Urinary bladder (tissue), 4 donors: ENCODE measurements around the gene CDC42BPB. TPM values are rescaled to one million over a fixed set of nuclear protein-coding genes. Genes with fewer than 3 reads are reported as not detected.
A peak's percentile ranks its signal among the peaks of the same experiment; 100 is the strongest.

ENCODE experiments used
- DNase-seq: peaks from one replicate; pipeline ENCODE4 v3.0.0-alpha.2; 2015; ENCODE audit errors: extremely low spot score
- H3K27ac ChIP-seq: one replicate; pipeline ENCODE4 v1.5.1; 2013; ENCODE audit warnings: low read depth, mild to moderate bottlenecking, moderate library complexity
- H3K36me3 ChIP-seq: one replicate; pipeline ENCODE4 v1.6.1; 2013; ENCODE audit warnings: mild to moderate bottlenecking, moderate library complexity; ENCODE audit not compliant: insufficient read depth
- H3K4me1 ChIP-seq: one replicate; pipeline ENCODE4 v1.6.1; 2013; ENCODE audit warnings: mild to moderate bottlenecking, moderate library complexity; ENCODE audit not compliant: insufficient read depth
- H3K4me3 ChIP-seq: one replicate; pipeline ENCODE4 v1.5.1; 2013; ENCODE audit warnings: low read depth, low read length
- WGBS: extraction: QIAGEN DNeasy Blood & Tissue Kit; methylation state at CpG from one replicate; pipeline ENCODE4 v1.1.7; 2013; 5-methylcytosine and 5-hydroxymethylcytosine counted together
- polyA plus RNA-seq: library from polyadenylated mRNA; stranded (reverse); fragments of 200-250 nt; gene quantifications from one replicate; pipeline ENCODE4 v1.2.3, GENCODE V29; 2013
- total RNA-seq: library from RNA; depleted of rRNA; stranded (reverse); fragments of >200 nt; gene quantifications from one replicate; pipeline ENCODE4 v1.2.3, GENCODE V29; 2014
- donor health status: healthy with polysubstance abuse.
- donor health status: healthy.

The CDC42BPB gene
- total RNA-seq: 74.4 TPM
- 68.9 TPM for polyA plus RNA-seq

DNA sequence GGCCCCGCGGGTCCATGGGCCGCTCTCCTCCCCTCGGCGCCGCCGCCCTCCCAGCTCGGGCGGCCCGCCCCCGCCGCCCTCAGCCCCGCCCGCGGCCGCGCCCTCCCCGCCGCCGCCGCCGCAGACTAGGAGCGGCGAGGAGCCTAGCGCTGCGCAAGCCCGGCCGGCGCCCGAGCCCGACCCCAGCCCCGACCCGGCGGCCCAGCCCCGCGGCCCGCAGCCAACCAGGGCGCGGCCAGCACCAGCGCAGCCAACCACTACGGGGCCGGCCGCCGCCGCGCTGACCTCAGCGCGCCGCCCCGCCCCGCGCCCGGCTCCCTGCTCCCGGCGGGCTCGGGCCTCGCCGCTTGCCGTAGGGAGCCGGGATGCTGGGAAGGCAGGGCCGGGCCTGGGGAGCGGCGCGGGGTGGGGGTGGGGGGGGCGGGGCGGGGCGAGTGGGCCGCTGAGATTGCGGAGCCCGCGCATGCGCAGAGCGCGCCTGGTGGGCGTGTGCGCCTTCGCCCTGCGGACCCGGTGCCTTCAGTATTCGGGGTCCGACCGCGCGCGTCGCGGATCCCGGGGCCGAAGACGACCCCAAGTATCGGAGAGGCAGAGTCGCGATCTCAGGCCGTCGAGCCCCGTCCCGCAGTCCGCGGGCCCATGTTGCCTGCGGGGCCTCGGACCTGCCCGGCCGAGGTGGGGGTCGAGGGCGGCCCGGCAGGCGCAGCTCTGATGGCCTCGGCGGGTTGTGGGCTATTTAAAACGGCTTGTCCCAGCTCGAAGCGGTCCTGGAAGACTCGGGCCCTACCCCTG lies at the start of gene CDC42BPB:
Gene CDC42BPB, minus strand, starts transcription at position 178 of the 792 bp plus-strand sequence. CDS start 376 bp downstream, outside the sequence.
- Histone ChIP-seq H3K27ac (peak within 1 kb of the TSS; percentile 90), H3K4me3 (peak within 1 kb of the TSS; percentile 98), H3K36me3 (no peaks in the 10 kb centered on the region), H3K4me1 (peaks cover 1% of the 10 kb centered on the region)
- peak; percentile 49 for DNase-seq
- under 1% methylated on average over 113 of the region's 113 CpGs for WGBS

- no peak for DNase-seq
- Histone ChIP-seq H3K4me3 (no peak overlapping the region), H3K4me1 (no peaks in the 10 kb centered on the region), H3K36me3 (no peaks in the 10 kb centered on the region), H3K27ac (no peak overlapping the region)
- WGBS: 79% methylated on average over 9 of the region's 9 CpGs
Observed at GRCh38 chr14:103105580-103106150, 48.3 kb upstream of the CDC42BPB start.

DNA sequence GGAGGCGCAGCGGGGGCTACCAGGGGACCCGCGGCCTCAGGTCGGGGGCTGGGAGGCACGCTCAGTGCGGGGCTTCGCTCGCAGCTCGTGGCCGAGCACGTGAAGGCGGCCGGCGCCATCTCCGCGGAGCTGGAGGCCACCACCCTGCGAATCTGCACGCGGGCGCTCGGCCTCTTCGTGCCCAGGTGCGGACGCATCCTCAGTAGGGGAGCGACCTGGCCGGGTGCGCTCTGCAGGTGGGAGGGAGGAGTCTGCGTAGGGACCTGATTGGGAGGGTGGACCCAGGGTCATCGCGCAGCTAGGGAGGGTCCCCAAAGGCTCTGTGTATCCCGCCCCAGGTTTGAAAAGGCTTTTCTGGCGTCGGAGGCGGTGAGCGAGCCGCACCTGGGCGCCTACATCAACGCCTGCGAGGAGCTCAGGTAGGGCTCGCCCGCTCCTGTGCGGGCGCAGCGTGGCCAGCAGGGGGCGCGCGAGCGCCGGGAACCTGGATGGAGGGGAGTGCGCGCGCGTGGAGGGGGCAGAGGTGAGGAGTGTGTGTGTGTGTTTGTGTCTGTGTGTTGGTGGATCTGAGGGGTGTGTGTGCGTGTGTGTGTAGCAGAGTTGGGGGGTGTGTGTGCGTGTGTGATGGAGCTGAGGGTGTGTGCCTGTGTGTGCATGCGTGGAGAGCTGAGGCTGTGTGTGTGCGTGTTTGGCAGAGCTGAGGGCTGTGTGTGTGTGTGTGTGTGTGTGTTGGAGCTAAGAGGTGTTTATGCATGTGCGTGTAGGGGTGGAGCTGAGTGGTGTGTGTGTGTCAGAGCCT lies 47.5 kb upstream of the CDC42BPB start:
- Histone ChIP-seq H3K27ac (no peak overlapping the region), H3K4me1 (no peaks in the 10 kb centered on the region), H3K36me3 (no peaks in the 10 kb centered on the region), H3K4me3 (no peak overlapping the region)
- 4% methylated on average over 59 of the region's 59 CpGs for WGBS
- DNase-seq: no peak

- Histone ChIP-seq H3K27ac (no peak overlapping the region), H3K4me3 (no peak overlapping the region), H3K36me3 (no peaks in the 10 kb centered on the region), H3K4me1 (no peaks in the 10 kb centered on the region)
- 9% methylated on average over 20 of the region's 20 CpGs for WGBS
- no peak for DNase-seq
Observed at GRCh38 chr14:103104389-103104653, 47.0 kb upstream of the CDC42BPB start.

GRCh38 chr14:103103461-103104388 lies 46.4 kb upstream of the CDC42BPB start:
- no peak for DNase-seq
- 8% methylated on average over 68 of the region's 68 CpGs for WGBS
- Histone ChIP-seq H3K4me1 (no peaks in the 10 kb centered on the region), H3K4me3 (peak overlapping the region; percentile 19), H3K27ac (no peak overlapping the region), H3K36me3 (no peaks in the 10 kb centered on the region)

DNA sequence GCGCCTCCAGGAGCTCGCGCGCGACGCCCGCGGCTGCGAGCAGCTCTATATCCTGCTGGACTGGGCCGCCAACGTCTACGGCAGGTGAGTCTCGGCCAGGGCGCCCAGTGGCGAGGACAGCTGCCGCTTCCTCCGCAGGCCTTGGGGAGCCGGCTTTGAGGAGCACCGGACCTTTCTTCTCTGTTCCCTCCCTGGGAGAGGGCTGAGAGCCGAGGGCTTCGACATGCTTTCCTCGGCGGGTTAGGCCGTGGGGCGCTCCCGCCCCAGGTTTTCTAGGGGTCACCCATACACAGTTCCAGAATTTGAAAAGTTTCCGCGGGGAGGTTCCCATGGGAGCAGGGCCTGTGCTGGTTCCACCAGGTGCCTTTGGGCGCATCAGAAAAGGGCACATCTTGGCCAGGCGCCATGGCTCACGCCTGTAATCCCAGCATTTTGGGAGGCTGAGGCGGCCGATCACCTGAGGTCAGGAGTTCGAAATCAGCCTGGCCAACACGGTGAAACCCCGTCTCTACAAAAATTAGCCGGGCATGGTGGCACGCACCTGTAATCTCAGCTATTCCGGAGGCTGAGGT lies 45.4 kb upstream of the CDC42BPB start:
- Histone ChIP-seq H3K27ac (no peak overlapping the region), H3K4me1 (no peaks in the 10 kb centered on the region), H3K4me3 (no peak overlapping the region), H3K36me3 (no peaks in the 10 kb centered on the region)
- WGBS: 44% methylated on average over 39 of the region's 39 CpGs
- no peak for DNase-seq

DNA sequence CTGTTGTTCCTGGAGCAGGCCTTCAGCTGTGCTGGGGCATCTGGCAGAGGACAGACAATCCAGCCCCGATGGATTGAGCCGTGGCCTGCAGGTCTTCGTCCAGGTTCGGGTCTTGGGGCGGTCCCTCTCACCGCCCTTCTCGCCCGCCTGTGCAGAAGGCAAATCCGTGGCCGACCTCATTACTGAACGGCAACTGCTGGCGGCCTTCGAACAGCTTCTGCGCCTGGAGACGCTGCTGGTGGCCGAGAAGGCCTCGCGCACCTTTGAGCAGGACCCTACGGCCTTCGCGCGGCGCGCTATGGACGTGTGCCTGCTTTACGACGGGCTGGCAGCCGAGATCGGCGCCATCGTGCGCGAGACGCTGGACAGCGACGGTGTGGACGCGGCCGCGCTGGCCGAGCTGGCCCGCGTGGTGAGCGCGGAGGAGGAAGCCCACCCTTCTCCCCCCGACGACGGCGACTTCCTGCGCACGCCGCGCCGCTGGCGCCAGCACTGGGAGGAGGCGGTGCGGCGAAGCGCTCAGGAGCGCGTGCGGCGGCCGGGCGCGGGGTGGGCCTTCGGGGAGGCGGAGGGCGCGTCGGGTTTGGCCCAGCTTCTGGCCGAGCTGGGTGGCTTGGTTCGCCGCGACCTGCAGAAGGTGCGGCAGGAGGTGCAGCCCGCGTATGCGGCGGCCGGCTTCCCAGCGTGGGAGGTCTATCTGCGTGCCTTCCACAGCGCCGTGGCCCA lies 44.8 kb upstream of the CDC42BPB start:
- H3K36me3 ChIP-seq: no peaks in the 10 kb centered on the region
- H3K4me3 ChIP-seq: no peak overlapping the region
- no peaks in the 10 kb centered on the region for H3K4me1 ChIP-seq
- WGBS: 31% methylated on average over 85 of the region's 85 CpGs
- DNase-seq: no peak
- no peak overlapping the region for H3K27ac ChIP-seq

GRCh38 chr14:103101257-103101962 lies 44.1 kb upstream of the CDC42BPB start:
- H3K4me1 ChIP-seq: no peaks in the 10 kb centered on the region
- 93% methylated on average over 11 of the region's 11 CpGs for WGBS

DNA sequence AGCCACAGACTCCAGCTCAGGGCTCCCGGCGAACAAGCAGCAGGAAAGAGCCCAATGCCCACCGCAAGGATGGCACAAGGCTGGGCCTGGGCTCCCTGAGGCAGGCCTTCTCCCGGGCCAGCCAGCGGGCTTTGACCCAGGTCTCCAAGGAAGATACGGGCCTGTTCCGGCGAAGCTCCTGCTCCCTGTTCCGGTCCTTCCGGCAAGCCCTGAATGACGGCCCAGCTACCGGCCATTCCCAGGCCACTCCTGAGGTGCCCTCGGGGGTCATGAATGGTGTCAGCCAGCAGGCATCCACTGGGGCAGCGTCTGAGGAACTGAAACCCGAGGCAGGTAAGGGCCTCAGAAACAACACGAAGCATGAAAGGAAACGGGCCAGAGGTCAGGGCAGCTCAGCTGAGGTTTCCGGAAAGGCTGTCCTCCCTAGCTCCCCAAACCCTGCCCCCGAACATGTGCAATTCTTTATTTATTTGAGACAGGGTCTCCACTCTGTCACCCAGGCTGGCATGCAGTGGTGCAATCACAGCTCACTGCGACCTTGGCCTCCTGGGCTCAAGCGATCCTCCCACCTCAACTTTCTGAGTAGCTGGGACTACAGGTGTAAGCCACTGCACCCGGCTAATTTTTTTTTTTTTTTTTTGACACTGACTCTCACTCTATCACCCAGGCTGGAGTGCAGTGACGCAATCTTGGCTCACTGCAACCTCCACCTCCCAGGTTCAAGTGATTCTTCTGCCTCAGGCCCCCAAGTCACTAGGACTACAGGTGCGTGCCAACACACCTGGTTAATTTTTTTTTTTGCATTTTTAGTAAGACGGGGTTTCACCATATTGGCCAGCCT lies 43.2 kb upstream of the CDC42BPB start:
- Histone ChIP-seq H3K4me3 (no peak overlapping the region), H3K4me1 (no peaks in the 10 kb centered on the region), H3K27ac (no peak overlapping the region), H3K36me3 (no peaks in the 10 kb centered on the region)
- 87% methylated on average over 25 of the region's 25 CpGs for WGBS
- no peak for DNase-seq

More at GRCh38 chr14:103101257-103101962, 44.1 kb upstream of the CDC42BPB start:
- no peak for DNase-seq
- no peak overlapping the region for H3K27ac ChIP-seq
- H3K36me3 ChIP-seq: no peaks in the 10 kb centered on the region
- H3K4me3 ChIP-seq: no peak overlapping the region

DNA sequence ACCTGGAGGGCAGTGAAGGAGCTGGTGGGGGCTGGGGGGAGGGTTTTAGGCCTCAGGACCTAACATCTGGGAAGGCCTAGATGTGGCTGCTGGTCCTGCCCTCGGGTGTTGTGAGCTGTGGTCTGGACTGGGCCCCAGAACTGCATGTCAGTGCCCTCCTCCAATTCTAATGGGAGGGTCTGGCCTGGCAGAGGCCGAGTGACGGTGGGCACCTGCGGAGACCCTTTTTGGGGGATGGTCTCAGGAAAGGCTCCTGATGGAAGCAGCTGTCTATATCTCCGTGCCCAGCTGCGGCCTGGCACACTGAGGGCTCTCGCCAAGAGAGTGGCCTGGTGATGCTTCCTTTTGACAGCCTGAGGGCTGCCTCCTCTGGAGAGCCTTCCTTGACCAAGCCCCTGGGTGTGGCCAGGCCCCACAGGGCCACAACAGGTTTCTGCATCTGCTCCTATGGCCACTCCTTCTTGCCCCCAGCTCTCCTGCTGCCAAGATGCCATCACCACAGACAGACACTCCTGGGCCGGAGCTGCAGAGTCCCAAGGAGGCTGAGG lies 42.5 kb upstream of the CDC42BPB start:
- Histone ChIP-seq H3K27ac (no peak overlapping the region), H3K36me3 (no peaks in the 10 kb centered on the region), H3K4me3 (no peak overlapping the region), H3K4me1 (no peaks in the 10 kb centered on the region)
- DNase-seq: no peak
- 90% methylated on average over 8 of the region's 8 CpGs for WGBS

DNA sequence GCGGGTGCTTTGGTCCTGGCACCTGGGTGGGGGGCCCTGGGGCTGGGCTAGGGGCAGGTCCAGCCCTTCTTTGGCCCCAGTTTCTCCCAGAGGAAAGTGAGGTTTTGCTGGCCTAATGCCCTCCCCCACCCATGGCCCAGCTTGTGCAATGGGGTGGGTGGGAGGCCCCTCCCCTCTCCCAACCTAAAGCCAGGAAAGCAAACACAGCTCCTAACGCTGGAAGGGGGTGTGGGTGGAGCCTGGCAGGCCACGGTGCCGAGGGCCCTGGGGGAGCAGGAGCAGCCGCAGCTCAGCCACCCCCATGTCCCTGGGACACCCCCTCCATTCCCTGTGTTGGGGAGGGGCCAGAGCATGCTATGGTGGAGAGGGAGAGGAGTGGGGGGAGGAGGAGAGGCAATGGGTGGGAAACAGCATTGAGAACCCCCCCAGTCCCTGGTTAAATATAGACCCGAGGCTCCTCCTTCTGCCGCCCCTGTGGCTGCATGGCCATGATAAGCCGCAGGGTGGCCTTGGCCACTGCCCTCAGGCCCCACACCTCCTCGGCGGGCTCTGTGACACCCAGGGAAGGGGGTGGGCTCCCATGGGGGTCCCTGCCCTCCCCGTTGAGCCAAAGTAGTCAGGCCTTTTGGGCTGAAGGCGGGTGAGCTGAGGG lies 41.9 kb upstream of the CDC42BPB start:
- no peak for DNase-seq
- Histone ChIP-seq H3K36me3 (no peaks in the 10 kb centered on the region), H3K4me3 (no peak overlapping the region), H3K4me1 (no peaks in the 10 kb centered on the region), H3K27ac (no peak overlapping the region)
- WGBS: 67% methylated on average over 12 of the region's 12 CpGs
